MV-4-11 (cell line): ENCODE measurements around the gene DEPDC5.
"Not testable (repeated sequence)": the region's sequence is repeated elsewhere in the genome, so short reads cannot be mapped to it uniquely, and the experiment has no call there.

ENCODE experiments used
- DNase-seq: peaks from one replicate; lab custom pipeline; 2025; lab: John Stamatoyannopoulos, UW

Gene DEPDC5

DNA sequence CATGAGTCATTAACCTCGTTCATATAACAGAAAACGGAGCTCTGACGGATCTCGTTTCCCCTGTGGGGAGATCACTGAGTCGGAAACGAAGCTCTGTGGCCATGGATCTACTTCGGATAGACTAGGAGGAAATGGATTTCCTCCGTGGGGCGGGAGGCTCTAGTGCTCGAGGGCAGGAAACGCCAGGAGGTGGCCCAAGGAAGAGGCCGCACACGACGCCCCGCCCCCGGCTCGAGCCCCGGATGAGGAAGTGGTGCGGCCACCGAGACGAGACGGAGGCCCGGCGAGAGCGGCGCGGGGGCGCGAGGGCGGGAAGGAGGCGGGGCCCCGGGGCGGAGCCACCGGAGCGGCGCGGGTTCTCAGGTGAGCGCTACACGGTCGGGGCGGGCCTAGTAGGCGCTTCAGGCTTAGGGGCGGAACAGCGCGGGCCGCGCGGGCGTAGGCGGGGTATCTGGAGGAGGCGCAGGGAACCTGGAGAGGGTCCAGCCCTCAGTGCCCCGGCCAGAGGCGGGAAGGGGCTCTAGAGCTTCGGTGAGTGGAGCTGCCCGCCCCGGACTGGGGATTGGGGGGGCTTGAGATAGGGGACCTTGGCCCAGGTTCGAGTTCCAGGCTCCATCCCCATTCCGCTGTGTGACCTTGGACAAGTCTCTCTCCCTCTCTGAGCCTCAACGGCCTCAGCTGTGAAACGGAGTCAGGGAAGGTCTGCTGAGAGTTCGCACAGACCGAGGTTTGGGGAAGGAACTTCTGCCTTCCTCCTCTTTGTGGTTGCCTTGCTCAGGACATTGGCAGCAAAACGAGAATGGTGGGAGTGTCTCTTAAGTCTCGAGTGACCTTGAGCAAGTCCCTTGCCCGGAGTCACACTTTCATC is at the start of gene DEPDC5:
DEPDC5 (plus strand) TSS at position 386 of the 868 bp plus-strand sequence. CDS start 903 bp downstream, outside the sequence.
- DNase-seq, result peak; percentile 95

DNA sequence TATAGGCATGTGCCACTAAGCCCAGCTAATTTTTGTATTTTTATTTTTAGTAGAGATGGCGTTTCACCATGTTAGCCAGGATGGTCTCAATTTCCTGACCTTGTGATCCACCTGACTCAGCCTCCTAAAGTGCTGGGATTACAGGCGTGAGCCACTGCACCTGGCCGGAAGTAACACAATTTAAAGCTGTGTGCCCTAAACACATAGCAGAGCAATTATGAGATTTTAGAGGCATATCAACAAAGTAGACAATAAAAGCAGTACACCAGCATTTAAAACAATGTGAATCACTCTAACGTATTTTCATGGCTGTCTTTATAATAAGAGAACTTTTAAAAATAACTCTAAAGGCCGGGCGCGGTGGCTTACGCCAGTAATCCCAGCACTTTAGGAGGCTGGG is 46.3 kb upstream of the DEPDC5 start:
- DNase-seq, result no peak

DNA sequence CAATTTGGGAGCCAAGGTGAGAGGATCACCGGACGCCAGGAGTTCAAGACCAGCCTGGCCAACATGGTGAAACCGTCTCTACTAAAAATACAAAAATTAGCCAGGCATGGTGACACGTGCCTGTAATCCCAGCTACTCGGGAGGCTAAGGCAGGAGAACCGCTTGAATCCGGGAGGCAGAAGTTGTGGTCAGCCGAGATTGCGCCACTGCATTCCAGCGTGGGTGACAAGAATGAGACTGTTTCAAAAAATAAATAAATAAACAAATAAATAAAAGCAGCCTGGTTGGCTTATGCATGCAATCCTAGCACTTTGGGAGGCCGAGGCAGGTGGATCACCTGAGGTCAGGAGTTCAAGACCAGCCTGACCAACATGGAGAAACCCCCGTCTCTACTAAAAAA is 42.6 kb upstream of the DEPDC5 start:
- DNase-seq, result peak; percentile 23

DNA sequence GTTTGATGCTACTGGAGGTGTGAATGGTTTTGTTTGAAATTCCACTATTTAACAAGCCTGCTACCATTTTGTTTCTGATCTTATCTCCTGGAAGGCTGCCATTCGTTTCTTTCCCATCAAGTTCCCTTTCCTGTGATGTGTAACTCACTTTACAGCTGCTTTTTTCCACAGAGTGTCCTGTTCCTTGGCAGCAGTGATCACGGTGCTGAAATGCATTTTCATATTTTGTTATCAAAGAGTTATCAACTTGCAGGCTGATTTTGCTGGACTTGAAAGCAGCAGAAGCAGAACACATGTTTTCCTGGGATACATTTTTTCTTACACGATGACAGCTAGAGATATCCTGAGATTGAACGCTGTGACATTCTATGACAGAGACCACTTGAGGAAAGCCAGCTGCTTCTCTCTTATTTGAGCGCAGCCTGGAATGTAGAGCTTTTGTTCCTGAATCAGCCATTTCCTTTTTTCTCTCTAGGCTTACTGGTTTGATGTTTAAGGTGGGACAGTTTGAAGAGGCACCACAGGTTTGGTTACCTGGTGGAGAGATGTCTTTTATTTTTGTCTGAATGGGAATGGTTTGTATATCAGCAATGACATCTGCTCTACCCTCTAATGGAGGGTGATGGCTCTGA is 38.6 kb upstream of the DEPDC5 start:
- no peak for DNase-seq

DNA sequence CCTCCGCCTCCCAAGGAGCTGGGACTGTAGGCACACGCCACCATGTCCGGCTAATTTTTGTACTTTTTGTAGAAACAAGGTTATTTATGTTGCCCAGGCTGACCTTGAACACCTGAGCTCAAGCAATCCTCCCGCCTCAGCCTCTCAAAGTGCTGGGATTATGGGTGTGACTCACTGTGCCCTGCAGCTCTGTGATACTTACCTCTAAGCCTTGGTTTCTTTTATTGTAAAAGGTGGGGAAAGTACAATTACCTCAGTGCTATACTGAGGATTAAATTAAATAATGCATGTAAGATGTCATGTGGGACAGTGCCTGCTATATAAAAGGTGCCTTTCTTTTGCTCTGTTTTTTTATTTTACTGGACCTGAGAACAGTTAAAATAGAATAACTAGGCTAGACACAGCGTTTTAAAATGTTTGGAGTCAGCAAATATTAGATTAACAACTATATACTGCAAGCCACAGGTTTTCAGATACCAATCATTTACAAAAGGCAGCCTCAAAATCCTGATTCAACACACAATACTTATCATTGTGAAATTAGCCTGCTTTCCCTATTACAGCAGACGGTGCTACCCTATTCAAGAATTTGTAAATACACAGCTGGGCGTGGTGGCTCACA is 33.9 kb upstream of the DEPDC5 start:
- no peak for DNase-seq

DNA sequence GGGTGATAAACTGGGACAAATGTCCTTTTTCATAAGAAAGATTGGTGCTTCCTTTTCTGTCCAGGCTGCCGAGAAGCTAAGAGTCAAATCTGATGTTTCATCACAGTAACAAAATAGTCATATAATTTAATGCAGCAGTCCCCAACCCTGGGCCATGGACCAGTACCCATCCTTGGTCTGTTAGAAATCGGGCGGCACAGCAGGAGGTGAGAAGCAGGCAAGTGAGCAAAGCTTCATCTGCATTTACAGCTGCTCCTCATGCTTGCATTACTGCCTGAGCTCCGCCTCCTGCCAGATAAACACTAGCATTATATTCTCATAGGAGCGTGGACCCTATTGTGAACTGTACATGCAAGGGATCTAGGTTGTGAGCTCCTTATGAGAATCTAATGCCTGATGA is 30.1 kb upstream of the DEPDC5 start:
- no peak for DNase-seq

DNA sequence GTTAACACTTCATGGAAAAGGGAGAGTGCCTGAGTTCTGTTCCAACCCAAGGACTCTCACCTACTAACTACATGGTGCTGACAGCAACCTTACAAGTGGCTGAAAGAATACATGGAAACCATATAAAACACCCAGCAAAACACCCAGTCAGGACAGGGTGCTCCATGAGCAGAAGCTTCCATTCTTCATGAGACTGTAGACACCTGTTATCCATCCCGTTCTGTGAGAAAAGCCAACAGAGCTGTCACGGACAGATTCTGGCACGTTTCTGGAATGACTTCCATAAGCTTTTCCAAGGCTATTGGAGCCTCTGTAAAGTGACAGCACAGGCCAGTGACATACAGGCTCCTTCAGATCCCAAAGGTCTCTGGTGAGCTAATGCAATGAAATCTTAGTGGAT is 27.1 kb upstream of the DEPDC5 start:
- no peak for DNase-seq

DNA sequence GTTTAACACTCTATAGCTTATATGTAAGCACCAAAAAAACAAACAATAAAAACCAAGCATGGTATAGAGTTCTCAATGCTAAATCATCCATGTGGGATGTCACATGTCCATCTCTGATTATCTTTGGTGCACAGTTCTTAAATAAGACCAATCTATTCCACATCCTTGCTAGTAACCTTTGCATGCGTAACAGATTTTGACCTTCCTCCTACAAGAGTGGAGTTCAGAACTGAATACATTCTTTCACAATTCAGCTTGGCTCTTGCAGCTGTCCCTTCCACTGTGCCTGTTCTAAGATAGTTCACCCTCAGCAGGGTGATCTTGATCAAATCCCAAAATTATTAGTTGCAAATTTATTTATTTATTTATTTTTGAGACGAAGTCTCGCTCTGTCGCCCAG is 25.0 kb upstream of the DEPDC5 start:
- no peak for DNase-seq

DNA sequence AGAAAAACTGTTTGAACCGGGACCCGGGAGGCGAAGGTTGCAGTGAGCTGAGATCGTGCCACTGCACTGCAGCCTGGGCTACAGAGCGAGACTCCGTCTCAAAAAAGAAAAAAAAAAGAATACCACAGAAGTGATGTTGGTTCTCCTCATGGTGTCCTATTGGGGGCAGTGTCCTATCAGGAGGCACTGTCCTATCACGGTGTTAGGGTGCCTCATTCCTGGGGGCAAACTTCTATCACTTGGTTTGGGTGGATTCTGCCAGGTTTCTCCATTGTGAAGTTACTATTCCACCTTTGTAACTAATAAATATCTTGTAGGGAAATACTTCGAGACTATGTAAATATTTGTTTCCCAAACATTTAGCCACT is 23.5 kb upstream of the DEPDC5 start:
- DNase-seq, result no peak

DNA sequence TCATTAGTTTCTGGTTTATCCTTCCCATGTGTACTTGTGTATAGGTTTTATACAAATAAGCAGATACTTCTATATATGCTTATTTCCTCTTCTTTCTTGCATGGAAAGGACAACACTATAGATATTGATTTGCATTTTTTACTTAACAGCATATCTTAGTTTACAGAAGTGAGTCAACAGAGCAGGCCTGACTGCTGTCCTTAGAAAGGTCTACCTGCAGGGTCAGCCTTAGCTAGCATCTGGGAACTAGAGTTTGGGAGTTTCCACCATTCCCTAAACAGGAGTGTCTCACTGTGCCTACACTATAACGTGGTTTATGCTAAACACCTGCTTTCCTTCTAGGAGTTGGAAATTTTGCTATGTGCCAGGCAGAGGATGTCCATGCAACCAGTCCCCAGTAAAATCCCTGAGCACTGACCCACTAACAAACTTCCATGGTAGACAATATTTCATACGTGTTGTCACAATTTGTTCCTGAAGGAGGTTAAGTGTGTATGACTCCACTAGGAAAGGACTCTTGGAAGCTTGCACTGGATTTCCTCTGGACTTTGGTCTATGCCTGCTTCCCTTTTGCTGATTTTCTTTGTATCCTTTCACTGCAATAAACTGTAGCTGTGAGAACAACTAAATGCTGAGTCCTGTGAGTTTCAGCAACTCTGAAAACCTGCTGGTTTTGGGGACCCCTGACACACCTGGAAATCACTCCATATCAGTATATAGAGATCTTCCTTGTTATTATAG is 21.6 kb upstream of the DEPDC5 start:
- no peak for DNase-seq

DNA sequence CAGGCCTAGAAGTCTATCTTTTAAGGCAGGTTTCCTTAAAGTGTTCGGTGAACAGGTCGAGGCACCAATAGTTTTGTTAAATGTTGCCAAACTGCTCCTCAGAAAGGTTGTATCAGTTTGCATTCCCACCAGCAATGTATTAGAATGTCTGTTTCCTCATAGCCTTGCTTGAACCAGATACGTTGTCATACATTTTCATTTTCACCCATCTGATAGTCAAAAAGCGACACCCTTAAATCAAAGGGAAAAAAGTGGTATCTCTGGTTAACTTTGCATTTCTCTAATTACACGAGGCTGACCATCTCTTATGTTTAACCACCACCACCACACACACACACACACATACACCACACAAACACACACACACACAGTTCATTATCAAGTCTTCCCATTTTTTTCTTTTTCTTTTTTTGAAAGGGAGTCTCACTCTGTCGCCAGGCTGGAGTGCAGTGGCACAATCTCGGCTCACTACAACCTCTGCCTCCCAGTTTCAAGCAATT is 20.2 kb upstream of the DEPDC5 start:
- DNase-seq, result no peak

DNA sequence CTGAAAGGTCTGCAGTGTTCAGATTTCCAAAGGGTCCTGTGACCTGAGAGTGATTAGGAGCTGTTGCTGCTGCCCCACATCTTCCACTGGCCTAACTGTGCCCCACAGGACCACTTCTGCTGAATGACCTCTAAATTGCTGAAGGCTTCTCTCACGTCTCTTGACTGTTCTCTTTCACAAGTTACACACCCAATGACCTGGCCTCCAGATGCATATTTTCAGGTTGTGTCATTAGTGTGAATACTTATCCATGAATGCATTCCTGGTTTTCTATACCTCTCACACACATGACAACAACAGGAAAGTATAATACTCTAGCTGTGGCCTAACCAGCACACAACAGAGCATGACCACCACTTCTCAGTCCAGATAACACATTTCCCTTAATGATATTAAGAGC is 19.3 kb upstream of the DEPDC5 start:
- no peak for DNase-seq

DNA sequence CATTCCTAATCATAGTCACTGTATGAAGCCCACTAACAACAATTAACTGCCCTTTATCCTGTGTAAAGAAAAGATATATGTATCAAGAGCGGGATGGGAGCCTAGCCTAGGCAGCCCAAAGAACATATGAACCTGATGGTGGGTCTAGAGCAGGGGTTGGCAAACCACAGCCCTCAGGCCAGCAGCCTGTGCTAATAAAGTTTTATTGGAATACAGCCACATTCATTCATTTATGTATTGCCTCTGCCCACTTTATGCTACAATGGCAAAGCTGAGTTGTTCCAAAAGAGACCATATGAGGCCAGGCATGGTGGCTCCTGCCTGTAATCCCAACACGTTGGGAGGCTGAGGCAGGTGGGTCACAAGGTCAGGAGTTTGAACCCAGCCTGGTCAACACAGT is 17.4 kb upstream of the DEPDC5 start:
- DNase-seq, result no peak

DNA sequence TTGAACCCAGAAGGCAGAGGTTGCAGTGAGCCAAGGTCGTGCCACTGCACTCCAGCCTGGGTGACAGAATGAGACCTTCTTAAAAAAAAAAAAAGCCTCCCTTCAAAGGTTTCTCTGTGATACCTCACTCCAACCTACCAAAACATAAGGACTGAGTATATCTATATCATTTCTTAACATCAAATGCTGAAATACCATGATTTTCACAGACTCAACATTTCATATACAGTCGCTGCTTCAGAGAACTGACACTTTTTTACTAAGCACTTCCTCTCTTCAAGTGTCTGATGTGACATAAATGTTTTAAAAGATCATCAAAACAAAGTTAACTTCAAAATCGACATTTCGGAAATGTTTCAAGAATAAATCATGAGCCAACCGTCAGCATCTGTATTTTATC is 15.9 kb upstream of the DEPDC5 start:
- DNase-seq, result no peak

DNA sequence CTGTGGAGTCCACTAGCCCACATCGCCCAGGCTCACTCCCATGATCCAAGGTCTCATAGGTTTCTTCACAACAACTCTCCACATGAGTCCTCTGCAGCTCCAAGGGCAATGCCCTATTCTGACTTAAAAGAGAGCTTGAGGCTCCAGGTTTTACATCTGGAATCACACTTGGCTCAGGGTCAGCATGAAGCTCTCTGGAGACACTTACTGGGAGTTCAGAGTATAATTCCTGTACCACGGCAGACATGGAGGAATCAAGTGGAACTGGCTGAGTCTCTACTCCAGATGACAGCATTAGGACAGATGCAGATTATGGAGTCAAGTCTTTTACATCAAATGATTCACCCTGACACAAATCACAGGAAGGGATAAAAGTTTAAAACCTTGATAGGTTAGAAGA is 15.3 kb upstream of the DEPDC5 start:
- DNase-seq, result no peak

DNA sequence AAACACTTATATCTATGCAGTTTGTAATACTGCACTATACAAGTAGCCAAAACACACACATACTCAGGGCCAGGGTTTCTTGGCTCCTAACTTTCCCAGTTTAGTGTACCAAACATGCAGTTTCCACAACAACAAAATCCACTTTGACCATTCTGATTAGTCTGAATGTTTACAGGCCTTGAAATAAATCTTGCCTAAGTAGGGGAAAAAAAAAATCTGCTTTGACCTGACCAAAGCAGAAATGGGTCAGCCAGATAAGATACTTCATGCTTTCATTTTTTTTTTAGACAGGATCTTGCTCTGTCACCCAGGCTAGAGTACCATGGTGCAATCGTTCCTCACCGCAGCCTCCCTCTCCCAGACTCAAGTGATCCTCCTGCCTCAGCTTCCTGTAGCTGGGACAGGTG is 14.0 kb upstream of the DEPDC5 start:
- no peak for DNase-seq

DNA sequence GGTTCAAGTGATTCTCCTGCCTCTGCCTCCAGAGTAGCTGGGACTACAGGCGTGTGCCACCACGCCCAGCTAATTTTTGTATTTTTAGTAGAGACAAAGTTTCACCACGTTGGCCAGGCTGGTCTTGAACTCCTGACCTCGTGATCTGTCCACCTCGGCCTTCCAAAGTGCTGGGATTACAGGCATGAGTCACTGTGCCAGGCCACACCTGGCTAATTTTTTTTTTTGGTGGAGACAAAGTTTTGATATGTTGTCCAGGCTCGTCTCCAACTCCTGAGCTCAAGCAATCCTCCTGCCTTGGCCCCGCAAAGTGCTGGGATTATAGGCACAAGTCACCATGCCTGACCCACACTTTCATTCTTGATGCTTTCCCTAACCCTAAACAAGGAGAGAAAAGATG is 13.5 kb upstream of the DEPDC5 start:
- not testable (repeated sequence) for DNase-seq

DNA sequence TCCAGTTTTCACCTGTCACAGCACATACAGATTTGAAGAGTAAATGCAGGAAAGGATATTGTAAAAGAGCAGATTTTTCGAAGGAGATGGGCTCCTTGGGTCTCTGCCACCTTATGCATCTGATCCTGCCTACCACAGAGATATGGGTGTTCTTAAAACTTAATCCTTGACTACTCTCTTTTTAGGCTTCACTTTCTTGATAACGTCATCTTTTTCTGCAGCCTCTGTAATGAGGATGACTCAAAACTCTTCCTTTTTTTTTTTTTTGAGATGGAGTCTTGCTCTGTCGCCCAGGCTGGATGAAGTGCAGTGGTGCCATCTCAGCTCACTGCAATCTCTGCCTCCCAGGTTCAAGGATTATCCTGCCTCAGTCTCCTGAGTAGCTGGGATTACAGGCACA is 11.7 kb upstream of the DEPDC5 start:
- DNase-seq, result peak; percentile 54

DNA sequence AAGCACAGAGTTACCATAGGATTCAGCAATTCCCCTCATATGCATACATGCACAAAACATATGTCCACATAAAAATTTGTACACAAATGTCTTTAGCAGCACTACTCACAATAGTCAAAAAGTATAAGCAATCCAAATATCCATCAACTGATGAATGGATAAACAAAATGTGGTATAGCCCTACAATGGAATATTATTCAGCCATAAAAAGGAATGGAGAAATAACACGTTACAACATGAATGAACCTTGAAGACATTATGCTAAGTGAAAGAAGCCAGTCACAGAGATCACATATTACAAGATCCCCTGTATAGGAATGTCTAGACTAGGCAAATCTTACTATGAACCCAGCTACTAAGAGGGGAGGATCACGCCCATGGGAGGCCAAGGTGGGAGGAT is 11.1 kb upstream of the DEPDC5 start:
- no peak for DNase-seq

DNA sequence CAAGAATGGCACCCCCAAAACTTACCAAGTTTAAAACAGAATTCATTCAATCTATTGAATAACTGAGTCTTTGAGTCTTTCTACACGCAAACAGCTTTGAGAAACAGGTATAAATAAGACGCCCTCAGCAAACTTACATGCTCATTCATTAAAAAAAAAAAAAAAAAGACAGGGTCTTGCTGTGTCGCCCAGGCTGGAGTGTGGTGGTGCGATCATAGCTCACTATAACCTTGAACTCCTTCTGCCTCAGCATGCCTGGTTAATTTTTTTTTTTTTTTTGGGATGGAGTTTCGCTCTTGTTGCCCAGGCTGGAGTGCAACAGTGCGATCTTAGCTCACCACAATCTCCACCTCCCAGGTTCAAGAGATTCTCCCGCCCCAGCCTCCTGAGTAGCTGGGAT is 9.9 kb upstream of the DEPDC5 start:
- no peak for DNase-seq

DNA sequence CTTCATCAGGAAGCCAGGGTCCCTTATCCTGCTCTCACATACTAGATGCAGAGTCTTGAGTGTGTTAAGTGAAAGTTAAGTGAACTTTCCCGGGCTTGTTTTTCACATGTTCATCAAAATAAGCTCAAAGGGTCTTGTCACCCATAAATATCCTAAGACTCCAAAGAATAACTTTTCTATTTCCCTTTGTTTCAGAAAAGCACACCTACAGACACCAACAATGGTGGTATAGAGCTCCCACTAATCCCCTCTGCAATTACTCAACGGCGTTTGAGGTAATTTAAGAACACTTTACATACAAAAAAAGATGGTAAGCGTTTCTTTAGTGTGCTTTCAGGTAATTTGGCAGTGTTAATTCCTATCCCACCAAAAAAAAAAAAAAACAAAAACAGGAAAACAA is 6.4 kb upstream of the DEPDC5 start:
- no peak for DNase-seq

DNA sequence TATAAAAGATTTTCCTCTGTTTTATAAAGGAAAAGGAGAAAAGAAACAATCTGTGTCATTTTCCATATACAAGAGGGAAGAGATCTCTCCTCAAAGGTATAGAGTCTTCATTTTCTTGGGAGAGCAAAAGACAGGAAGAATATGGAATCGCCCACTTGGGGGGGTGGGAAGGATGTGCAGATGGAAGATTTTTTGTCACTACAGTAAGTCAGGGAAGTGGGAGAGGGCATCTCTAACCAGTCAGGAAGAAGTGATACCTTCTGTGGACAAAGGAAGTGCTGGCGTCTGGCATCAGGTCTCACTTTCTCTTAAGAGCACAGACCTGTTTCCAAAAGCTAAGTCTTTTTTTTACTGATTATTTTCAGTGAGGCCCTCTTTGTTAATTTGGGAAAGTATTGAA is 5.3 kb upstream of the DEPDC5 start:
- DNase-seq, result peak; percentile 7
